ENCODE data around the gene PCBD2.

Gene PCBD2

GRCh38 chr5:135007749-135008363 lies 102.9 kb downstream of the PCBD2 start:
- no peak for DNase-seq (ENCODE audit: low read depth)

DNA sequence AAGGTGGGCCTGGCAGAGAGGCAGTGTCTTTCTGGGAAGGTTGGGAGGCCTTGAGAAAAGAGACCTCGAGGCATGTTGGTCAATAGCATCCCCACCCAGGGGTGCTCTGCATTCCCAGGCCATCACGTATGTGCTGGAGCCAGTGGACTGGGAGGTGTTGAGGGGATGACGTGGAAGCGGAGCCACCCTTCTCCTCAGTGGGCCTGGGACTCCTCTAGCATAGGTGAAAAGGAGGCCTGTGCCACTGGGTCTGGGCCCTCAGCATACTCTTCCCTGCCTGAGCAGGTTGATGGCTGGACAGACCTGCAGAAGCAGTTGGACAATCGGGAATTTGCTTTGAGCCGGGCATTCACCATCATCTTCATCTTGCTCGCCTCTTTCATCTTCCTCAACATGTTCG lies 103.6 kb downstream of the PCBD2 start:
- no peak for DNase-seq (ENCODE audit: low read depth)

GRCh38 chr5:135008981-135009735 lies 104.2 kb downstream of the PCBD2 start:
- DNase-seq (ENCODE audit: low read depth) = no peak

GRCh38 chr5:135009736-135010501 lies 105.0 kb downstream of the PCBD2 start:
- DNase-seq (ENCODE audit: low read depth) = no peak

- DNase-seq (ENCODE audit: low read depth) = no peak
Measured at GRCh38 chr5:135010502-135011354, 105.8 kb downstream of the PCBD2 start.

DNA sequence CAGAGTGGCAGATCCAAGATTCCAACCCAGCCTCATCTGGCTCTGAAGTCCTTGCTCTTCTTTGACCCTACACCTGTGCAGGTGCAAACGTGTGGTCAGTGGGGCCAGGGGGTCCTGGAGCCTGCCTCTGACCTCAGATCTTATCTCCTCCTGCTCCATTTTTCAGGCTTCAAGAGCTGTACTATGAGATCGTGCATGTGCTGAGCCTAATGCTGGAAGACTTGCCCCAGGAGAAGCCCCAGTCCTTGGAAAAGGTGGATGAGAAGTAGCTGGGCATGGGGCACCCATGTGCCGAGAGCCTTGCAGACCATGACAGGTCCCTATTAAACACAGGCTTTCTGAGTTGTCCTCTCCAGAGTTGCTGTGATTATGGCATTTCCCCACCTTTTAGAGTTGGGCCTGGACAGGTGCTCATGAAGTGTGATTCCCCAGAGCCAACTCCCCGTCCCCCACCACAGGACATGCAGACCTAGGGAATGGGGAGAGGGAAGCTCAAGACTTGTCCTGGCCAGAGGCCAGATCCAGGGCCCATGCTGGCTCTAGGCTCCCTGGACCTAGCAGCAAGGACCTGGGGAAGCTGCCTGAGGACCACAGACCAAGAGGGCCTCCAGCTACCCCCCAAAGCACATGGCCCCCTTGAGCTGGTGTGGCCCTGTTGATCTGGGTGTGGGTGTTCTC lies 106.6 kb downstream of the PCBD2 start:
- no peak for DNase-seq (ENCODE audit: low read depth)

- no peak for DNase-seq (ENCODE audit: low read depth)
Measured at GRCh38 chr5:135012033-135012588, 107.2 kb downstream of the PCBD2 start.

All from T follicular helper cell (primary cell).